ENCODE measurements around the gene GNG12.

Gene GNG12

DNA sequence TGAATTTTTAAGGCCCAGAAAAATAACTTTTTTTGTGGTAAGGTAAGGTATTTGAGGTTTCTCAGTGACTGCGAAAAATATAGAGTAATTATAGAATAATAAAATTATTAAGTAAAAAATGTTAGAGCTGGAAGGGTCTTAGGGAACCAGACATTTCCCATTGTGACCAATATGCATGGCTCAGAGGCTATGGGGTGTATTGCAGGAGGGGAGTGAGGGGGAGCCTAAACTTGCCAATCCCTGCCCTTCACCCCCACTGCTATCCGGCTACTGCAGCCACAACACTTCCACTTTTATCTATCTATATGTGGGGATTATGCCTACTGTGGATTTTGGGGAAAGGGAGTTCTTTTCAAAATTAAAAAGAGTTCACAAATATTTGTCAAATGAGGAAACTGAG lies 155.9 kb downstream of the GNG12 start:
- TF ChIP-seq, protein P1, sequence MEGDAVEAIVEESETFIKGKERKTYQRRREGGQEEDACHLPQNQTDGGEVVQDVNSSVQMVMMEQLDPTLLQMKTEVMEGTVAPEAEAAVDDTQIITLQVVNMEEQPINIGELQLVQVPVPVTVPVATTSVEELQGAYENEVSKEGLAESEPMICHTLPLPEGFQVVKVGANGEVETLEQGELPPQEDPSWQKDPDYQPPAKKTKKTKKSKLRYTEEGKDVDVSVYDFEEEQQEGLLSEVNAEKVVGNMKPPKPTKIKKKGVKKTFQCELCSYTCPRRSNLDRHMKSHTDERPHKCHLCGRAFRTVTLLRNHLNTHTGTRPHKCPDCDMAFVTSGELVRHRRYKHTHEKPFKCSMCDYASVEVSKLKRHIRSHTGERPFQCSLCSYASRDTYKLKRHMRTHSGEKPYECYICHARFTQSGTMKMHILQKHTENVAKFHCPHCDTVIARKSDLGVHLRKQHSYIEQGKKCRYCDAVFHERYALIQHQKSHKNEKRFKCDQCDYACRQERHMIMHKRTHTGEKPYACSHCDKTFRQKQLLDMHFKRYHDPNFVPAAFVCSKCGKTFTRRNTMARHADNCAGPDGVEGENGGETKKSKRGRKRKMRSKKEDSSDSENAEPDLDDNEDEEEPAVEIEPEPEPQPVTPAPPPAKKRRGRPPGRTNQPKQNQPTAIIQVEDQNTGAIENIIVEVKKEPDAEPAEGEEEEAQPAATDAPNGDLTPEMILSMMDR (IDR thresholded peaks at IDR 0.05; ENCODE audit: low read depth, low read length): no peak
- TF ChIP-seq POLR2A (IDR thresholded peaks at IDR 0.05; ENCODE audit: extremely low read depth, insufficient read length) (no peak), MYC (IDR thresholded peaks at IDR 0.05; ENCODE audit: low read depth, low read length) (no peak)
- TF ChIP-seq, protein P2, sequence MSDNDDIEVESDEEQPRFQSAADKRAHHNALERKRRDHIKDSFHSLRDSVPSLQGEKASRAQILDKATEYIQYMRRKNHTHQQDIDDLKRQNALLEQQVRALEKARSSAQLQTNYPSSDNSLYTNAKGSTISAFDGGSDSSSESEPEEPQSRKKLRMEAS (IDR thresholded peaks at IDR 0.05; ENCODE audit: low read depth, low read length): no peak
- no peak overlapping the region for H3K4me3 ChIP-seq (ENCODE audit: low read depth, low read length)
- no peak for DNase-seq (ENCODE audit: low read depth)

DNA sequence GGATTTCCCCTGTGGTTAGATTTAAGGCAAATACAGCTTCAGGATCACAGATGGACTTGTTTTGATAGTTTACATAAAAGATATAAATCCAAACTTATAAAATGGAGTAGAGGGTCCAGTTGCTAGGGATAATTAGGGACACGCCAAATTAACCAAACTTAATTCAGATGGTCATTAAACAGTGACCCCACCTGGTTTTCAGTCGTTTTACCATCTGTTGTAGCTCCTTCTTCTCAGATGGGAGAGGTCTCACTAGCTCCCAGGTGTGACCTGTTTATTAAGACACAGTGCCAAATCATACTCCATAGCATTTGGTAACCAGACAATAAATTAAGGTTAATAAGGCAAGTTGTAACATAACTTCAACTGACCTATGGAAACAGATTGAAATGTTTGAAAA lies 156.3 kb downstream of the GNG12 start:
- H3K4me3 ChIP-seq (ENCODE audit: low read depth, low read length): no peak overlapping the region
- DNase-seq (ENCODE audit: low read depth): no peak
- TF ChIP-seq MYC (IDR thresholded peaks at IDR 0.05; ENCODE audit: low read depth, low read length): no peak
- no peak for TF ChIP-seq POLR2A (IDR thresholded peaks at IDR 0.05; ENCODE audit: extremely low read depth, insufficient read length)
- TF ChIP-seq, protein P1 (IDR thresholded peaks at IDR 0.05; ENCODE audit: low read depth, low read length): no peak
- TF ChIP-seq, protein P2 (IDR thresholded peaks at IDR 0.05; ENCODE audit: low read depth, low read length): no peak

DNA sequence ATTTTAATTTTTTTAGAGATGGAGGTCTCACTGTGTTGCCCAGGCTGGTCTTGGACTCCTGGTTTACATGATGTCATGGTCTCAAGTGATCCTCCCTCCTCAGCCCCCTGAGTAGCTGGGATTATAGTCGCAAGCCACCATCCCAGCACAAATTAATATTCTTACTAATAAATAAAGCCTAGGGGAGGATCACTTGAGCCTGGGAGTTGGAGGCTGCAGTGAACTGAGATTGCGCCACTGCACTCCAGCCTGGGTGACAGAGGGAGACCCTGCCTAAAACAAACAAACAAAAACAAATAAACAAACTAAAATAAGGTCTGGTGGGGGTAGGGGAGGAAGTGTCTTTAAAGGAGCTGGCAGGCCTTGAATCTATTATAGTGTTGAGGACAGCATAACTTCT lies 157.0 kb downstream of the GNG12 start:
- TF ChIP-seq MYC (IDR thresholded peaks at IDR 0.05; ENCODE audit: low read depth, low read length): no peak
- TF ChIP-seq, protein P2 (IDR thresholded peaks at IDR 0.05; ENCODE audit: low read depth, low read length): no peak
- TF ChIP-seq POLR2A (IDR thresholded peaks at IDR 0.05; ENCODE audit: extremely low read depth, insufficient read length): no peak
- TF ChIP-seq, protein P1 (IDR thresholded peaks at IDR 0.05; ENCODE audit: low read depth, low read length): no peak
- no peak for DNase-seq (ENCODE audit: low read depth)

DNA sequence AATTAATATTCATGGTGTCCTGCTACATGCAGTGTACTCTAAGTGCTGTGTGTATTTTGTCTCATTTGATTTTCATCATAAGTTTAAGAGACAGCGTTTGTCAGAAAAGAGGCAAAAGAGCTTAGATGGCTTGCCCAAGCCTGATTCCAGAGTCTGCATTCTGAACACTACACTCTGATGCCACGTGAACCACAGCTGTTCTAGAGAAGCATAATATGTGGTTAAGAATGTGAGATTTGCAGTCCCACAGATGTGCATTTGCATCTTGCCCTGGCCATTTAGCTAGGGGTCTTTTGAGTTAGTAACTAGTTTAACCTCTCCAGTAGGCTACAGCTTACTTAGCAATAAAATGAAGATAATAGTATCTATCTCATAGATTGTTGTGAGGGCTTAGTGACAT lies 157.5 kb downstream of the GNG12 start:
- TF ChIP-seq POLR2A (IDR thresholded peaks at IDR 0.05; ENCODE audit: extremely low read depth, insufficient read length) (no peak), MYC (IDR thresholded peaks at IDR 0.05; ENCODE audit: low read depth, low read length) (no peak)
- TF ChIP-seq, protein P1 (IDR thresholded peaks at IDR 0.05; ENCODE audit: low read depth, low read length): no peak
- TF ChIP-seq, protein P2 (IDR thresholded peaks at IDR 0.05; ENCODE audit: low read depth, low read length): no peak
- DNase-seq (ENCODE audit: low read depth): no peak
- no peak overlapping the region for H3K4me3 ChIP-seq (ENCODE audit: low read depth, low read length)

More for the DNA sequence above, 157.0 kb downstream of the GNG12 start:
- H3K4me3 ChIP-seq (ENCODE audit: low read depth, low read length): no peak overlapping the region

DNA sequence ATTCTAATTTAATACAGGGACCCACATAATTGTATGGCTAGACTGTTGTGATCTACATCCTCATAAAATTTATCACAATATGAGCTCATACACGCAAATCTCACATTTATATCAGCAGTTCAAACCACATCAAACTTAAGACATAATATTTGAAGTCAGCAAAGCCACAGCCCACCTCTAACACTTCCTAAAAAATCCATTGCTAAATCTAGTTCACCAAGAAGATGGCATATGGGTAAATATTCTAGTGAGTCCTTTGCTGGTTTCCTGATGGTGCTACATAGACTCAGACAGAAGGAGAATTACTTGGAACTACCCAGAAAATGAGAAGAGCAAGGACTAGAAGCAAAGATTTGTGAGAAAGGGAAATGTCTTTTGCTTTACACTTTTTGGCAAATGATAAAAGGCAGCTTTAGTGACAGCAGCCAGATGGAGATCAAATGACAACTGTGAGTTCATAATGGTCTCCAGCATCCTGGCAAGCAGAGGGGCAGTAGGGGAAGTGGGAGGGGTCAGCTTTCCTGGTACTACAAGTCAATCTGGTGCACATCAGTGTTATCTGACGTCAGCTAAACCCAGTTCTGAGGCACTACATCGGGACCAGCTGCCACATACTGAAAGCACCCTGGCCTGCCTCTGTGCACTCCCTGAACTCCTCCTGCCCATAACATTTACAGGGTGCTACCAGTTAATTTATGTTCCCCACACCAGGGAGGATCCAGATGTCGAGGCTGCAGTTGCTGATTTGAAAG lies 158.8 kb downstream of the GNG12 start:
- DNase-seq (ENCODE audit: low read depth): no peak
- TF ChIP-seq, protein P2 (IDR thresholded peaks at IDR 0.05; ENCODE audit: low read depth, low read length): no peak
- TF ChIP-seq, protein P1 (IDR thresholded peaks at IDR 0.05; ENCODE audit: low read depth, low read length): no peak
- TF ChIP-seq POLR2A (IDR thresholded peaks at IDR 0.05; ENCODE audit: extremely low read depth, insufficient read length) (no peak), MYC (IDR thresholded peaks at IDR 0.05; ENCODE audit: low read depth, low read length) (no peak)
- no peak overlapping the region for H3K4me3 ChIP-seq (ENCODE audit: low read depth, low read length)

Measured in NB4 (cell line).